Measurements from ENCODE around the gene RGL1.

RGL1 gene

GRCh38 chr1:183869230-183869629 lies 64.3 kb downstream of the RGL1 start:
- no peak for DNase-seq (ENCODE audit: low read depth in 3 of 3)

- DNase-seq (ENCODE audit: low read depth in 3 of 3) = no peak
Measured at GRCh38 chr1:183869664-183870063, 64.7 kb downstream of the RGL1 start.

GRCh38 chr1:183870351-183871077 lies 65.6 kb downstream of the RGL1 start:
- DNase-seq (ENCODE audit: low read depth in 3 of 3) = no peak

GRCh38 chr1:183871142-183871541 lies 66.2 kb downstream of the RGL1 start:
- DNase-seq (ENCODE audit: low read depth in 3 of 3) = no peak

GRCh38 chr1:183871601-183872000 lies 66.7 kb downstream of the RGL1 start:
- DNase-seq (ENCODE audit: low read depth in 3 of 3) = no peak

- no peak for DNase-seq (ENCODE audit: low read depth in 3 of 3)
Measured at GRCh38 chr1:183872403-183872802, 67.5 kb downstream of the RGL1 start.

- DNase-seq (ENCODE audit: low read depth in 3 of 3) = no peak
Measured at GRCh38 chr1:183873642-183874041, 68.7 kb downstream of the RGL1 start.

- no peak for DNase-seq (ENCODE audit: low read depth in 3 of 3)
Measured at GRCh38 chr1:183876309-183876708, 71.4 kb downstream of the RGL1 start.

- DNase-seq (ENCODE audit: low read depth in 3 of 3) = no peak
Measured at GRCh38 chr1:183877053-183877720, 72.3 kb downstream of the RGL1 start.

GRCh38 chr1:183879494-183879893 lies 74.6 kb downstream of the RGL1 start:
- DNase-seq (ENCODE audit: low read depth in 3 of 3) = no peak

- no peak for DNase-seq (ENCODE audit: low read depth in 3 of 3)
Measured at GRCh38 chr1:183879966-183880365, 75.0 kb downstream of the RGL1 start.

- DNase-seq (ENCODE audit: low read depth in 3 of 3) = no peak
Measured at GRCh38 chr1:183880531-183881243, 75.8 kb downstream of the RGL1 start.

- no peak for DNase-seq (ENCODE audit: low read depth in 3 of 3)
Measured at GRCh38 chr1:183881387-183882131, 76.6 kb downstream of the RGL1 start.

GRCh38 chr1:183882335-183883167 lies 77.6 kb downstream of the RGL1 start:
- DNase-seq (ENCODE audit: low read depth in 3 of 3) = no peak

- no peak for DNase-seq (ENCODE audit: low read depth in 3 of 3)
Measured at GRCh38 chr1:183883623-183884022, 78.7 kb downstream of the RGL1 start.

- DNase-seq (ENCODE audit: low read depth in 3 of 3) = no peak
Measured at GRCh38 chr1:183884526-183884925, 79.6 kb downstream of the RGL1 start.

- no peak for DNase-seq (ENCODE audit: low read depth in 3 of 3)
Measured at GRCh38 chr1:183885142-183885735, 80.3 kb downstream of the RGL1 start.

- no peak for DNase-seq (ENCODE audit: low read depth in 3 of 3)
Measured at GRCh38 chr1:183886083-183886828, 81.3 kb downstream of the RGL1 start.

GRCh38 chr1:183886853-183887252 lies 81.9 kb downstream of the RGL1 start:
- no peak for DNase-seq (ENCODE audit: low read depth in 3 of 3)
